H9 (cell line): ENCODE measurements around the gene MEP1B. TPM values are rescaled to one million over a fixed set of nuclear protein-coding genes. Genes with fewer than 3 reads are reported as not detected.

Experiments used
- DNase-seq: peaks from one replicate; pipeline ENCODE4 v3.0.0-alpha.2; 2017
- H2AFZ ChIP-seq: one replicate; pipeline ENCODE4 v1.6.1; 2013; ENCODE audit warnings: mild to moderate bottlenecking, low read length, control low read depth, moderate library complexity
- H2AK5ac ChIP-seq: 2 replicates; pipeline ENCODE4 v1.6.1; 2013; ENCODE audit warnings: low read length, control low read depth, mixed read lengths; ENCODE audit not compliant: insufficient read length
- H2BK120ac ChIP-seq: one replicate; pipeline ENCODE4 v1.6.1; 2013; ENCODE audit warnings: low read depth, mild to moderate bottlenecking, low read length, control low read depth, inconsistent platforms; ENCODE audit not compliant: poor library complexity, severe bottlenecking
- H2BK12ac ChIP-seq: 2 replicates; pipeline ENCODE4 v1.6.1; 2013; ENCODE audit warnings: low read length, control low read depth, mixed read lengths, low read depth; ENCODE audit not compliant: insufficient read length
- H2BK15ac ChIP-seq: 2 replicates; pipeline ENCODE4 v1.6.1; 2013; ENCODE audit warnings: low read depth, low read length, control low read depth
- H2BK20ac ChIP-seq: one replicate; pipeline ENCODE4 v1.6.1; 2013; ENCODE audit warnings: low read depth, mild to moderate bottlenecking, low read length, control low read depth, inconsistent platforms; ENCODE audit not compliant: poor library complexity, severe bottlenecking
- H2BK5ac ChIP-seq: 2 replicates; pipeline ENCODE4 v1.6.1; 2013; ENCODE audit warnings: low read length, control low read depth, mixed read lengths; ENCODE audit not compliant: insufficient read length
- H3K14ac ChIP-seq: 2 replicates; pipeline ENCODE4 v1.6.1; 2013; ENCODE audit warnings: low read length, control low read depth; ENCODE audit not compliant: insufficient read depth
- H3K18ac ChIP-seq: 2 replicates; pipeline ENCODE4 v1.6.1; 2013; ENCODE audit warnings: low read depth, mild to moderate bottlenecking, mixed read lengths, low read length, control low read depth; ENCODE audit not compliant: insufficient read length
- H3K23ac ChIP-seq: 2 replicates; pipeline ENCODE4 v1.6.1; 2013; ENCODE audit warnings: low read length, control low read depth, mixed read lengths, low read depth; ENCODE audit not compliant: insufficient read length
- H3K23me2 ChIP-seq: 2 replicates; pipeline ENCODE4 v1.6.1; 2013; ENCODE audit warnings: low read depth, mild to moderate bottlenecking, mixed read lengths, low read length, control low read depth; ENCODE audit not compliant: insufficient read length, poor library complexity, severe bottlenecking
- H3K27ac ChIP-seq: 2 replicates; pipeline ENCODE4 v1.5.1; 2013; ENCODE audit warnings: low read length, control low read depth, mixed read lengths, low read depth; ENCODE audit not compliant: insufficient read length
- H3K27me3 ChIP-seq: 2 replicates; pipeline ENCODE4 v1.6.1; 2013; ENCODE audit warnings: low read length, control low read depth, inconsistent platforms; ENCODE audit not compliant: insufficient read depth
- H3K4ac ChIP-seq: 2 replicates; pipeline ENCODE4 v1.6.1; 2013; ENCODE audit warnings: low read depth, mild to moderate bottlenecking, control low read depth, inconsistent platforms, low read length, moderate library complexity
- H3K4me1 ChIP-seq: 2 replicates; pipeline ENCODE4 v1.6.1; 2013; ENCODE audit warnings: low read length, control low read depth, inconsistent platforms; ENCODE audit not compliant: insufficient read depth
- H3K4me2 ChIP-seq: 2 replicates; pipeline ENCODE4 v1.6.1; 2013; ENCODE audit warnings: low read length, control low read depth, mixed read lengths; ENCODE audit not compliant: insufficient read length, insufficient read depth
- H3K56ac ChIP-seq: 2 replicates; pipeline ENCODE4 v1.6.1; 2013; ENCODE audit warnings: low read depth, mild to moderate bottlenecking, mixed read lengths, low read length, control low read depth; ENCODE audit not compliant: insufficient read length
- H3K79me1 ChIP-seq: 2 replicates; pipeline ENCODE4 v1.6.1; 2013; ENCODE audit warnings: low read depth, mild to moderate bottlenecking, moderate library complexity, low read length, control low read depth, inconsistent platforms; ENCODE audit not compliant: insufficient read depth, poor library complexity, severe bottlenecking
- H3K79me2 ChIP-seq: 2 replicates; pipeline ENCODE4 v1.6.1; 2013; ENCODE audit warnings: low read length, control low read depth, inconsistent platforms; ENCODE audit not compliant: insufficient read depth
- H3K9ac ChIP-seq: 2 replicates; pipeline ENCODE4 v1.6.1; 2013; ENCODE audit warnings: low read length, control low read depth, mixed read lengths; ENCODE audit not compliant: insufficient read length; ENCODE audit errors: extremely low read depth
- H3K9me3 ChIP-seq: one replicate; pipeline ENCODE4 v1.6.1; 2013; ENCODE audit warnings: low read depth, low read length, inconsistent platforms; ENCODE audit not compliant: control insufficient read depth
- H3T11ph ChIP-seq: one replicate; pipeline ENCODE4 v1.6.1; 2013; ENCODE audit warnings: mild to moderate bottlenecking, low read length, control low read depth, inconsistent platforms
- H4K20me1 ChIP-seq: one replicate; pipeline ENCODE4 v1.6.1; 2013; ENCODE audit not compliant: control insufficient read depth, insufficient read length, insufficient read depth
- H4K5ac ChIP-seq: 2 replicates; pipeline ENCODE4 v1.6.1; 2013; ENCODE audit warnings: low read depth, mild to moderate bottlenecking, mixed read lengths, low read length, control low read depth; ENCODE audit not compliant: insufficient read length
- H4K8ac ChIP-seq: replicated peaks from 2 replicates; pipeline ENCODE4 v1.6.1; 2013; ENCODE audit warnings: low read length, control low read depth, mixed read lengths, low read depth; ENCODE audit not compliant: insufficient read length
- H4K91ac ChIP-seq: 2 replicates; pipeline ENCODE4 v1.6.1; 2013; ENCODE audit warnings: low read depth, mild to moderate bottlenecking, moderate library complexity, mixed read lengths, low read length, control low read depth; ENCODE audit not compliant: insufficient read length
- H3K27ac Mint-ChIP-seq, 3 experiments: 2 replicates in 2 of 3; 3 replicates in 1 of 3; pipeline ENCODE4 v1.8.0; 2020 to 2021; ENCODE audit warnings: mixed read lengths in 3 of 3, mild to moderate bottlenecking in 1 of 3, moderate library complexity in 1 of 3
- H3K27me3 Mint-ChIP-seq: 2 replicates; pipeline ENCODE4 v1.8.0; 2021; ENCODE audit warnings: low read depth, mild to moderate bottlenecking, moderate library complexity, mixed read lengths
- H3K36me3 Mint-ChIP-seq, 3 experiments: 2 replicates in 2 of 3; 3 replicates in 1 of 3; pipeline ENCODE4 v1.8.0; 2020 to 2021; ENCODE audit warnings: low read depth in 3 of 3, mixed read lengths in 3 of 3; ENCODE audit not compliant: insufficient read depth in 1 of 3
- H3K4me1 Mint-ChIP-seq, 2 experiments: 2 replicates each; pipeline ENCODE4 v1.8.0; 2020; ENCODE audit warnings: mixed read lengths in 2 of 2
- H3K4me3 Mint-ChIP-seq, 2 experiments: 2 replicates in 1 of 2; 3 replicates in 1 of 2; pipeline ENCODE4 v1.8.0; 2020 to 2021; ENCODE audit warnings: mild to moderate bottlenecking in 2 of 2, mixed read lengths in 2 of 2, moderate library complexity in 1 of 2
- H3K9me3 Mint-ChIP-seq, 2 experiments: 2 replicates in 1 of 2; 3 replicates in 1 of 2; pipeline ENCODE4 v1.8.0; 2020; ENCODE audit warnings: mild to moderate bottlenecking in 2 of 2, mixed read lengths in 2 of 2, moderate library complexity in 1 of 2
- WGBS: extraction: QIAGEN DNeasy Blood & Tissue Kit; methylation state at CpG from one replicate; pipeline ENCODE4 v1.1.7; 2013; ENCODE audit warnings: missing lambda C conversion rate, low lambda C conversion rate, mixed read lengths; ENCODE audit not compliant: insufficient read length; ENCODE audit errors: extremely low coverage; 5-methylcytosine and 5-hydroxymethylcytosine counted together
- total RNA-seq: library from RNA; stranded (reverse); gene quantifications from 2 replicates; pipeline ENCODE4 v1.2.1, GENCODE V29; 2021
- TF ChIP-seq, protein P1 (sequence below): fragments of 200-600 bp; sonication (generic); conservative IDR thresholded peaks from 3 replicates; pipeline ENCODE4 v1.8.0; 2021; ENCODE audit warnings: antibody characterized with exemption, mild to moderate bottlenecking

Gene MEP1B
- total RNA-seq, 1 experiment from 2014 or later, result not detected

DNA sequence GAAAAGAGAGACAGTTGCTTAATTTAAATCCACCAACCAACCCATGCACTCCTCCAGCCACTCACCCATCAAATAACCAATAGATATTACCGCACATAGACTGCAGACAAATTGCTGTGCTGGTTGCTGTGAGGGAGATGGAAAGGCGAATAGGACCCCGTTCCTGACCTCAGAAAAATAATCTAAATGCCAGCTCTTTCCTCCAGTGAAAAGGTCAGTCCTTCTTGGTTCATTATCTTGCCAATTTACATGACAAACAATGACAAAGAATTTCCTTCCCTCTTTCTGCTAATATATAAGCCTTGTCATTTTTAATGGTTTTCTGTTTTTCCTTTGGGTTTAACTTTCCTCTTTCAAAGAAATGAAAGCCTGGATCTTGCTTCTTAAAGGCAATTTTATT is 61.6 kb downstream of the MEP1B start:
- Mint-ChIP-seq H3K4me1 (peaks cover 20 to 22% of the 10 kb centered on the region in 2 experiments), H3K4me3 (no peak overlapping the region), H3K36me3 (no peaks in the 10 kb centered on the region; a peak in 2 of 7 replicates), H3K27me3 (no peaks in the 10 kb centered on the region), H3K27ac (no peak overlapping the region), H3K9me3 (no peaks in the 10 kb centered on the region)
- Histone ChIP-seq H3K23me2 (no peaks in the 10 kb centered on the region), H2BK120ac (no peak overlapping the region), H3K4me2 (no peak overlapping the region), H4K20me1 (no peaks in the 10 kb centered on the region), H3K18ac (no peak overlapping the region), H3K9ac (no peak overlapping the region), H4K8ac (no peak overlapping the region), H3K27me3 (no peaks in the 10 kb centered on the region), H3T11ph (no peak overlapping the region), H2BK20ac (no peak overlapping the region), H3K79me1 (no peaks in the 10 kb centered on the region), H2AK5ac (no peak overlapping the region), H2BK5ac (no peak overlapping the region), H3K14ac (no peak overlapping the region), H4K5ac (no peak overlapping the region), H3K4me1 (no peaks in the 10 kb centered on the region; the same call in 1 of the 2 replicates), H2BK15ac (no peak overlapping the region), H2BK12ac (peak overlapping the region; percentile 60), H4K91ac (no peak overlapping the region), H3K79me2 (no peaks in the 10 kb centered on the region), H3K56ac (no peak overlapping the region), H3K9me3 (no peaks in the 10 kb centered on the region), H3K23ac (no peak overlapping the region), H2AFZ (no peak overlapping the region), H3K27ac (no peak overlapping the region), H3K4ac (no peak overlapping the region)
- no CpG with 5 or more reads among the region's 3 CpGs for whole genome bisulfite sequencing
- no peak for DNase-seq
- TF ChIP-seq, protein P1, sequence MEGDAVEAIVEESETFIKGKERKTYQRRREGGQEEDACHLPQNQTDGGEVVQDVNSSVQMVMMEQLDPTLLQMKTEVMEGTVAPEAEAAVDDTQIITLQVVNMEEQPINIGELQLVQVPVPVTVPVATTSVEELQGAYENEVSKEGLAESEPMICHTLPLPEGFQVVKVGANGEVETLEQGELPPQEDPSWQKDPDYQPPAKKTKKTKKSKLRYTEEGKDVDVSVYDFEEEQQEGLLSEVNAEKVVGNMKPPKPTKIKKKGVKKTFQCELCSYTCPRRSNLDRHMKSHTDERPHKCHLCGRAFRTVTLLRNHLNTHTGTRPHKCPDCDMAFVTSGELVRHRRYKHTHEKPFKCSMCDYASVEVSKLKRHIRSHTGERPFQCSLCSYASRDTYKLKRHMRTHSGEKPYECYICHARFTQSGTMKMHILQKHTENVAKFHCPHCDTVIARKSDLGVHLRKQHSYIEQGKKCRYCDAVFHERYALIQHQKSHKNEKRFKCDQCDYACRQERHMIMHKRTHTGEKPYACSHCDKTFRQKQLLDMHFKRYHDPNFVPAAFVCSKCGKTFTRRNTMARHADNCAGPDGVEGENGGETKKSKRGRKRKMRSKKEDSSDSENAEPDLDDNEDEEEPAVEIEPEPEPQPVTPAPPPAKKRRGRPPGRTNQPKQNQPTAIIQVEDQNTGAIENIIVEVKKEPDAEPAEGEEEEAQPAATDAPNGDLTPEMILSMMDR, result no peak
